HG03520 (cell line): ENCODE results near the gene ARHGAP42.

ENCODE experiments used
- ATAC-seq: cut with Tn5 transposase; IDR thresholded peaks from one replicate; pipeline ENCODE4 v1.9.1; 2021; ENCODE audit warnings: mild to moderate bottlenecking, moderate library complexity; ENCODE audit not compliant: unreplicated experiment

ARHGAP42 gene

DNA sequence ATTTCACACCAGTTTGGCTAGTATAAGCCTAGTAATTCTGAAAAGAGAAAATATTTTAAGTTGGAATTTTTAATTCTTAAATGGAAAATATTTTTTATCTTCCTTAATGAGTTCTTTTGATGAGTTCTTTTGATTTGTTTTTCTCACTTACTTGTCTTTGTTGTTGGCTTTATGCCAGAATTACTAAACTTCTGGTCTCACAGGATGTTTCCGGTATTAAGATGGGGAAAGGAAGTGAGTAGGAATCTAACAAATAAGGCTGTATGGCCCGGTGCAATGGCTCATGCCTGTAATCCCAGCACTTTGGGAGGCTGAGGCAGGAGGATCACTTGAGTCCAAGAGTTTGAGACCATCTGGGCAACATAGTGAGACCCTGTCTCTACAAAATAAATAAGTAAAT lies 106.4 kb downstream of the ARHGAP42 start:
- no peak for ATAC-seq

- no peak for ATAC-seq
Observed at GRCh38 chr11:100794446-100794845, 107.4 kb downstream of the ARHGAP42 start.

DNA sequence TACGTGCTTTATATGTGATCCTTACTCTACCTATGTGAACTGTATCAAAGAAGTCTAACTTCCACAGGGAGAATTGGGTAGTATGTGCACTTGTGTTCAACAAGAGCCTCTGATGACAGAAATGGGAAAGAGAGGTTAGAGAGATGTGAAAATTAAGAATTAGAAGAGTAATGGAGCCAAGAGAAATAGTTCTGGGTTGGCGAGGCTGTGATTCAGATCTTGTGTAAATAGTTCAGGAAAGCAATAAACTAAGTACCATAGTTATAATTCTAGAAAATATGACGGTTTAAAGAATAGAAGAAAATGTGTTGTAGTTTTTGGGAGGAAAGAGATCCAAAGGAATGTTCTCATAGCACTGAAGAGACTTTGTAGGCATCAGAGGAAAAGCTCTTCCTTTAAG lies 112.4 kb downstream of the ARHGAP42 start:
- ATAC-seq = no peak

- ATAC-seq = no peak
Observed at GRCh38 chr11:100800202-100800601, 113.1 kb downstream of the ARHGAP42 start.

DNA sequence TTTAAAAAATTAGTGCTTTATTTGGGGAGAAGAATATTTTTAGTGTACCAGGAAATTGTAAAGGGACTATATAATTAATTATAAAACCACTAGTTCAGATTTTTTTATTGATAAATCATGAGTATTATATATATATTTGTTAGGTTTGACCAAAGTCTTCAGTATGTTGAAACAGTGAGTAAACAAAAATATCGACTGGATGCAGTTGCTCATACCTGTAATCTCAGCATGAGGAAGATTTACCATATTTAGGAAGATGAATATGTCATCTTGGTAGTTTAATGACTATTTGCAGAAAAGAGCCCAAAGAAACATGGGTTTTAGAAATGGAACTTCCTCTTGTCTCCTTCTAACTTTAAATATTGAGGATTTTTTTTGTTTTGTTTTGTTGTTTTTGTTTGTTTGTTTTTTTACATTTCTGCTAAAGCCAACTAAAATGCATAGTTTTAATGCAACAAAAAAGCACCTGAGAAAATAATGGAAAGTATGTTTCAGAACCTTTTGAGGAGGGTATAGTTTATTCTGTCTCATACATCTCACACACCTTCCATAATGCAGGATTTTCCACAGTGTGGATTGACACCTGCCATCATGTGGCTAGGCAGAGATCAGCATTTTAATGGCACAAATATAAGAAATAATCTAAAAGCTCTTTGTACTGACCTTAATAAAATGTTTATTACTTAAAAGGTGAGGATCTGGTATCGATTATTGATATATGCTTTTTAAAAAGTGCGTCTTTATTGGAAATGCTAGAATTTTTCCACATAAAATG lies 114.3 kb downstream of the ARHGAP42 start:
- ATAC-seq = no peak

DNA sequence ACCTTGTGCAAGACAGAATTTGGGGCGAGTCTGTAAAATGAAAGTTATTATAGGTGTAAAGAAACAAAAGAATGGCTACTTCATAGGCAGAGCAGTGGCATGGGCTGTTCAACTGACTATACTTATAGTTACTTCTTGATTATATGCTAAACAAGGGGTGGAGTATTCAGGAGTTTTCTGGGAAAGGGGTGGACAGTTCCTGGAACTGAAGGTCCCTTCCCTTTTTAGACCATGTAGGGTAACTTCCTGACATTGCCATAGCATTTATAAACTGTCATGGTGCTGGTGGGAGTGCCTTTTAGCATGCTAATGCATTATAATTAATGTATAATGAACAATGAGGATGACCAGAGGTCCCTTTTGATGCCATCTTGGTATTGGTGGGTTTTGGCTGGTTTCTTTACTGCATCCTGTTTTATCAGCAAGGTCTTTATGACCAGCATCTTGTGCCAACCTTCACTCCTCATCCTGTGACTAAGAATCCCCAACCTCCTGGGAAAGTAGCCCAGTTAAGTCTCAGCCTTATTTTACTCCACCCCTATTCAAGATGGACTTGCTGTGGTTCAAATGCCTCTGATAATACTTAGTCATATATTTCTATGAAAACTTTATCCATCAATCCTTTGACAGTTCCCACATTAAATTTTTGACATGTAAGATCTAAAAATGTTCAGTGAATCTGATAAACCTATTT lies 118.6 kb downstream of the ARHGAP42 start:
- ATAC-seq = no peak

- ATAC-seq = no peak
Observed at GRCh38 chr11:100806296-100806695, 119.2 kb downstream of the ARHGAP42 start.

DNA sequence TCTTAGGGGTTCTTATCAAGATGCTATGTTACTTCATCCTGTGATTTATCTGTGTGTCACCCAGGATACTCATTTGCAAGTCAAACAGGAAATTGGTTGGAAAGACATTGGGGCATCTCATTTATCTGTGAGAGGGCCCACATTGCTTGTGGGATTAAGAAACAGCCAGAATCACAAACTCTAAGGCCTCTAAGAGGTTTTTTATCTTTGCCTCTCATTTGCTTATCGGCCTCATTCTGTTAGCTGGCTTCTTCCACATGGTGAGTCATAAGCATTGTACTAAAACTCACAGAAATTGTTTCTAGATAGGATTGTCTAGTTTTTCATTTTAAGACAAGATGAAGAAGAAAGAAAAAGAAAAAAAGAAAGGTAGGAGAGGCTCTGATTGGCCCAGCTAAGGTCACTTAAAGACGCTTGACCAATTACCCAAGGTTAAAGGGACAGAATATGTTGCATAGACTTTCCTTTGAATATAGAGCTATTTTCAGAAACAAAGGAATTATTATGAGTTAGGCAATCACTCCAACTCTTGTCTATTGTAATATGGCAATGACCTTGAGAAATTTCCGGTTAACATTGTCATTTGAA lies 121.9 kb downstream of the ARHGAP42 start:
- no peak for ATAC-seq

- ATAC-seq = no peak
Observed at GRCh38 chr11:100810146-100810545, 123.1 kb downstream of the ARHGAP42 start.

DNA sequence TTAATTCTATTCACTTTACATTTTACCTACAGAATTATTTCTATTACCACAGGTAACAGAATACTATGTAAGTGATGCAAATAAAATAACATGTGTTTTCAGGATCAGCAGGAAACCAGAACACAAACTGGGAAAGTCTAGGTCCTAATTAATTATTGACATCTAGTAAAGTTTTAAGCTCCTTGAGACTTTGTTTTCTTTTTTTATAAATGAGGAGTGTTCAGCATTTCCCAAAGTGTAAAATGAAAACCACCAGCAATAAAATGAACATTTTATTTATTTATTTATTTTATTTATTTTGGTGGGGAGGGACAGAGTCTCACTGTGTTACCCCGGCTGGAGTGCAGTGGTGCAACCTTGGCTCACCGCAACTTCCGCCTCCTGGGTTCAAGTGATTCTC lies 123.6 kb downstream of the ARHGAP42 start:
- no peak for ATAC-seq

GRCh38 chr11:100812517-100812916 lies 125.4 kb downstream of the ARHGAP42 start:
- no peak for ATAC-seq

- ATAC-seq = no peak
Observed at GRCh38 chr11:100815787-100816330, 128.8 kb downstream of the ARHGAP42 start.

GRCh38 chr11:100816823-100817222 lies 129.7 kb downstream of the ARHGAP42 start:
- ATAC-seq = no peak

DNA sequence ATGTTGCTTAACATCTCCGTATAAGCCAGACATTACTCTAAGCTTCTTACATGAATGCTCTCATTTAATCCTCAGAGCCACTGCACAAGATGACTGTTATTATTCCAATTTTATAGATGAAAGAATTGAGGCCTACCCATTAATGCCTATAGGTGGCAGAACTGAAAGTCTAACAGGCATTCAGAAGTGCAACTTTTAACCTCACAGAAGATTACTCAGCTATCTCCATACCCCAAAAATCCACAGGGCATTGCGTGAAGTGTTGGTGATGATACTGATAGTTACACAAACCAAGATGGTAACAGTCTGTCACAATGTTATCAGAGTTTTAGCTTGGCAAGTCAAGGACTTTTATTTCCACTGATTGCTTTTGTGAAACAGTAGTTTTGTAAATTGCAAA lies 130.5 kb downstream of the ARHGAP42 start:
- ATAC-seq = no peak

- ATAC-seq = no peak
Observed at GRCh38 chr11:100820621-100821020, 133.5 kb downstream of the ARHGAP42 start.

DNA sequence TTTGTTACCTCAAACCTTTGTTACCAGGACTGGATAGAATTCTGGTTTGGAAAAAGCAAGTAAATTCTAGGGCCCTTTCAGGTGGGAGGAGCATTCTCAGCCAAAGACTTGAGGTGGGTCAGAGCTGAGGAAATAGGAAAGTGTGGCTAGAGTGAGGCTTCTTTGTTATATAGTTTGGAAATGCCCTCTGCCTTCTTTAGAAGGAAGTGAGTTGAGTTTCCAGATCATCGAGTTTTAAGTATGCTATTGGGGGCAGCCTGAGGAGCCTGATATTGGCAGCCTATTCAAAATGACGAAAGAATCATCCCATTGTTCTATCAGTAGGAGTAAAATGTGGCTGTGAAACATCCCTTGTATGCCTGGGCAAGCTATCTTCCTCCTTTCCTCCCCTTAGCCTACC lies 134.1 kb downstream of the ARHGAP42 start:
- no peak for ATAC-seq

GRCh38 chr11:100823360-100823759 lies 136.3 kb downstream of the ARHGAP42 start:
- ATAC-seq = no peak

GRCh38 chr11:100824041-100824809 lies 137.1 kb downstream of the ARHGAP42 start:
- ATAC-seq = no peak

GRCh38 chr11:100825626-100826025 lies 138.5 kb downstream of the ARHGAP42 start:
- no peak for ATAC-seq

GRCh38 chr11:100827934-100828661 lies 141.0 kb downstream of the ARHGAP42 start:
- ATAC-seq = peak; percentile 91
